Fibroblast of skin of left quadriceps (primary cell): ENCODE data around the gene RBMX2.

Source experiments
- DNase-seq, 2 experiments: peaks; one replicate each; pipeline ENCODE4 v3.0.0-alpha.2; 2013; ENCODE audit warnings: low read depth in 2 of 2

The RBMX2 gene

DNA sequence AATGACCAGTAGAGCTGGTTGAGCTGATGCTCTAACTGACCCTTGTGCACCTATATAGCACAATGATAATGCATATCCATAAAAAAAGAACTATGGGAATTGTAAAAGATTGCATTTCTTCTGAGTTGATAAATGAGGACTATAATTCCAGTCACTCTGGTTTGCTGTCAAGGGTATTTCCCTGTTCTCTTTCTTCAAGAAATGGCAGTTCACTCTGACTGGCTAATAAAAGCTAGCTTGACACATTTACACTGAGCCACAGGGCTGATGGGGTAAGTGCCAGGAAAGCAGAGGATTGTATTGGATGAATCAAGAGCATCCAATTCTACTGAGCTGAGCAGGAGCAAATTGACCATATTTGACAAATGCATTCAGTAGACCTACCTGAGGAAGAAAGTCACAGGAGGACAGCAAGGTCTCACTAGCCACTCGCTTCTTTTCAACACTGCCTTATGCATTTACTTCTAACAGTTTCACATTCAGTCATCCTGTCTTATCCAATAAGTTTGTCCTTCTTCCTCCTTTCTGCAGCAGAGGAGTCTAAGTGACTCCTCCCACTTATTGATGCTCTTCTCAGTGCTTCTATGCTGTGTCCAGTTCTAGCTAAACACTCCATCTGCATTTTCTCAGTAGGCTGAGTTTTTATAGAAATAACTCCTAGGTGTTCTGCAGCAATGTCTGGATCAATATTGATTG is 43.0 kb downstream of the RBMX2 start:
- no peak for DNase-seq

DNA sequence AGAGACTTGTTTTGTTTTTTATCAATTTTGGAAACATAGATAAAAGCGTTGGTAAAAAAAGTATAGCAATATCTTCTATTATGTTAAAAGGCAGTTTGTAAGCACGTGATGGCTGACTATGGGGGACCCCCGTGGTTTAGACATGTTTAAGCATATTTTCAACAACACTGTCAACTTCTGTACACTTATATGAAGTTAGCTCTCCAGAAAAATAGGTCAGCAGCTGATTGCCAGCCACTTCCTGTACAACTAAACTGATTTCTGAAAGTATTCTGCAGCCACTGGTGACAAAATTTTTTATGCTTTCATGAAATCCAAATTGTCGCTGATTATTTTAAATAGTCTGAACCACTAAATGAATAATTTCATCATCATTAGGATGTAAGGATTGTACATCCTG is 45.2 kb downstream of the RBMX2 start:
- no peak for DNase-seq
